Measurements from ENCODE around the gene ZFAND6. TPM values are rescaled to one million over a fixed set of nuclear protein-coding genes. Genes with fewer than 3 reads are reported as not detected.
"Not testable (repeated sequence)": the region's sequence is repeated elsewhere in the genome, so short reads cannot be mapped to it uniquely, and the experiment has no call there.

ZFAND6 gene
- total RNA-seq, 2 experiments from 2014 or later, result 24.4 to 26.7 TPM

DNA sequence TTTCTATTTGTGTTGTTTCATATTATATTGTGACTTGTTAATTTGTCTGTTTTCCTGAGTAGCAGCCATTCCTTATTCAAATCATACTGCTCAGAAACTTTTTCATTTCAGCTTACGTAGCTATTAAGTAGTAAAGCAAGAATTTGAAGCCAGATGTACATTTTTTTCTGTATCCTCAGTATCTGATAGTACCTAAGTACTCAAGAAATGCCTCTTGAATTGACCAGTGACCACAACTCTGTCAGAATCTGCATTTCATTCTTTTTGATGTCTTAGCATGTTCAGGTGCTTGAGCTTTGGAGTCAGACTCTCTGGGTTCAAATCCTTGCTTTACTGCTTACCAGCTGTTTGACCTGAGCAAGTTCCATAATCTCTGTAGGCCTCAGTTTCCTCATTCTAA is 30.6 kb downstream of the ZFAND6 start:
- POLR2A ChIA-PET, result no interaction called here
- CTCF ChIA-PET, result no interaction called here

DNA sequence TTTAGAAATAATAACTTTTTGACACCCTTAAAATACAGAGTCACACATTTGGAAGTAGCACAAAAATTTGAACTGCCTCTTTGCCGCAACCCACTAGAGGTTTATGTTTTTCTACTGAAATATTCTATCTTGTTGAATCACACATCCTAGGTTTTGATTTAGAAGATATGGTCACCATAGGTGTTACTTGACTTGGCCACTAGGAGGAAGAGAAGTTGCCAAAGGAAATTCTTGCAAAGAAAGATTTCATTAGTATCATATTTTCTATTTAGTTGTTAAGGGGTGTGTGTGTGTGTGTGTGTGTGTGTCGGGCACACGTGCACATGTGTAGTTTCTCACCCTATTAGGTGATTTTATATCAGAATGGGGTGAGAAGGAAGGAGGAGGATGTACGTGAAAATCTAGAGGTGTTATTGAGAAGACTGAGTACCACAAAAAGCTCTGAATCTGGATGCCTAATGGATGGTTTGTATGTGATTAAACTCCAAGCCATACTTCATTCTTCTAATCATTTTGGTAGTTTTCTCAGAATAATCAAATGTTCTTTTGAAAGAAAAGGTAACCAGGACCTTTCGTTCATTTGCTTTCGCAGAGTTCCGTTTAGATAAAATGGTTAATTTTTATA is 31.5 kb downstream of the ZFAND6 start:
- CTCF ChIA-PET, result interaction anchor here (1.0 kb wide), 1 partner anchor 81 kb away, joined by 3 read pairs; no protein-coding TSS in a partner anchor
- POLR2A ChIA-PET, result no interaction called here

DNA sequence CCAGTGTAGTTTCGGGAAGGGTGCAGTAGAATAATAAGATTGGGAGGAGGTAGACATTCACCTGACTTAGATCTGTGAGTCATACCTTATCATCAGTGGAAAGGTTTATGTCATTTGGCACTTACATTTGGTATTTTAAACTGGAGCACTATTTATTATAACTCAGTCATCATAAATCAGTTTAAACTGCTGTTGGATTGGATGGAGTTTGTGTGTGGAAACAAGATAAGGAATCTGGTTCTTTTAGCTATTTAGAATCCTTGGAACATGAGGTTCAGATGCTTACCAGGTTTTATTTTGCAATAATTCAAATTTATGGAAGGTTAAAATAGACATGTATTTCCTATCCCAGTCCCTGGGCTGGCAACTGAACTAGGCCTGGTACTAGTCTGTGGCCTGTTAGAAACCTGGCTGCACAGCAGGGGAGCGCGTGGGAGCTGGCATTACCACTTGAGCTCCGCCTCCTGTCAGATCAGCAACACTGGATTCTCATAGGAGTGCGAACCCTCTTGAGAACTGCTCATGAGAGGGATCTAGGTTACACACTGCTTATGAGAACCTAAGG is 34.5 kb downstream of the ZFAND6 start:
- ChIA-PET CTCF (no interaction called here), POLR2A (no interaction called here)

DNA sequence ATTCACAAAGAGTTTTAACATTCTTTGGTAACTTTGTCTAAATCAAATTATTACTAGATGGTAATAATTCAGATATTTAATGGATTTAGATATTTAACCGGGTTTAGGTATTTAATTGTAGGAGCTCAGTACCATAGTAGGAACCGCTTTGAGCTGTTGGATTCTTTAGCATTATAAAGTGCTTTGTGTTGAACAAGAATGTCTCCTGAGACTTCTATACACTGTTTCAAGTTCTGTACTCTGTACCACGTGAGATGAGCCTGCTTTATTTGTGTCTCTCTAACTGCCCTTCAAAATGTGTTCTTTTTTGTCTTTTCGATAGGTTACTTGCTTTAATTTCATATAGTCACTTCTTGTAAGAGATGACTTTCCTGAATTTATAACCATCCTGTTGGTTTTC is 36.0 kb downstream of the ZFAND6 start:
- CTCF ChIA-PET, result interaction anchor here (0.6 kb wide), 1 partner anchor 570 kb away, joined by 4 read pairs; no protein-coding TSS in a partner anchor
- POLR2A ChIA-PET, result no interaction called here

DNA sequence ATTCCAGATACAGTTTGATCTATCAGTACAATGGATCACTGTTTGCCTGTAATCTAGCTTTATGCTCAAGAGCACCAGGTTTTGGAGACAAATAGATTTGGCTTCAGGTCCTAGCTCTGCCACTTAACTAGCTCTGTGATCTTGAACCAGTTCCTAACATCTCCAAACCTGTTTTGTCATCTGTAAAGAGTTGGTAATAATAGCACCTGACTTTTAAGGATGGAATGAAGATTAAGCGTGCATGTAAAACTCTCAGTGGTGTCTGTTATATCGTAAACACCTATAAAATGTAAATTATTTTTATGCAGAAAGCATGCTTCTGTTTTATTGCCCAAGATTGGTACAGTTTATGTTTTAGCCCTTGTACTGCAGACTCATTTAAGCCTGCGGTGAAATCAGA is 36.5 kb downstream of the ZFAND6 start:
- ChIA-PET POLR2A (no interaction called here), CTCF (no interaction called here)

DNA sequence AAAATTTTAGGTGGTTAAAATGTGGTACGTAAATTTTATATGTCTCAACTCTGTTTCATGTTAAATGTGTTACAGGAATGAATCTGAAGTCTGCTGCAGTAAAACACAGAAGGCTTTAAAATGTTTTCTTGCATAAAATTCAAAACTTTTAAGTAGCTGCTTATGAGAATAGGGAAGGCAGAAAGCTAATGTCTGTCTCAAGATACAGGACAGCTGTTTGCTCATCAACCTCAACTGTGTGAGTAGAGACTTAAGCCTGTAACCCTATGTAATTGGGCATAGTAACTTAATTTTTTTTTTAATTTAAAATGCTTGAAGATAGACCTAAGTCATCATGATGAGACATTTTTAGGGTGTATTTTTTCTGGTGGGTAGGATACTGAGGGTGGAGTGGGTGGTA is 38.9 kb downstream of the ZFAND6 start:
- POLR2A ChIA-PET, result no interaction called here
- CTCF ChIA-PET, result no interaction called here

DNA sequence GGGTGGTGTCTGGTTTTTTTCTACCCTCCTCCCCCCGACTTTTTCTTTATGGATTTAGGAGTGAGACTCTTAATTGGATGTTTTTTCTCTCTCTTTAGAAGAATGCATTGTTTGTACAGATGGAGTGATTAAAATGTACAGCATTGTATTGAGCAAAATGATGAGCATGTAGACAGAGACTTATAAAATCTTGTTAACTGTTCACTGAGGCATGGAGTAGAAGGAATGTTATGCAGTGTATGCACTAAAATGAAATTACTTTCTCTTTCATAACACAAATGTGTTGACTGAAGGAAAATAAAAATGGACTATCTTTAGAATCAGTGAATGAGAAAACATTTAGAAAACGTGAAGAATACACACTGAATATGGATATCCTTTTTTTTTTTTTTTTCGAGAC is 39.8 kb downstream of the ZFAND6 start:
- CTCF ChIA-PET, result no interaction called here
- POLR2A ChIA-PET, result no interaction called here

DNA sequence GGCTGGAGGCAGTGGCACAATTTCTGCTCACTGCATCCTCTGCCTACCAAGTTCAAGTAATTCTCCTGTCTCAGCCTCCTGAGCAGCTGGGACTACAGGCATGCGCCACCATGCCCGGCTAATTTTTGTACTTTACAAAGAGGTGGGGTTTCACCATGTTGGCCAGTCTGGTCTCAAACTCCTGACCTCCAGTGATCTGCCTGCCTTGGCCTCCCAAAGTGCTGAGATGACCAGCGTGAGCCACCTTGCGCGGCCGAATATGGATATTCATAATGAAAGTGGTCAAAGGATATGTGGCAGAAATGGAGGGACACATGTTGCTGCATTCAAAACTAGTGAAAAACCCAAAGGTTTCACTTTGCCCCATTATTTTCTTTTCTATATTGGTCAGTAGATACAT is 40.2 kb downstream of the ZFAND6 start:
- CTCF ChIA-PET, result interaction anchor here (0.6 kb wide), 1 partner anchor 169 kb away, joined by 6 read pairs; no protein-coding TSS in a partner anchor
- POLR2A ChIA-PET, result not testable (repeated sequence)

DNA sequence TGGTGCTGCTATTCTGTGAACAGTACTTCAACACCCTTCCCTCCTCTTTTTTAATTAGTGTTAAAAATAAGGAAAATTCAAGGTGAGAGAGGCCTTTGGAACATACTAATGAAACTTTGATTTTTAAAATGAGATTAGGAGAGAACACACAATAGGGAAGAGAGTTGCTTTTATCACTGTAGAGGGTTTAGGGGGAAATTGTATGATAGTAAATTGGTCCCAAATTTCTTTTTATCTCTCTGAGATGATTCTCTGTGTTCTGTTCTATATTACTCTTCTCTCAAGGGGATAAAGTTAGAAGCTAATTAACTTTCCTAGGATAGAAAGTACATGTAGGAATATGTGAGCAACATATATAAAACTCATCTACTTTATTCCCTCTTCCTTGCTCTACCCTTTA is 40.8 kb downstream of the ZFAND6 start:
- ChIA-PET CTCF (interaction anchor here (0.6 kb wide), 1 partner anchor 170 kb away, joined by 6 read pairs; no protein-coding TSS in a partner anchor), POLR2A (no interaction called here)

DNA sequence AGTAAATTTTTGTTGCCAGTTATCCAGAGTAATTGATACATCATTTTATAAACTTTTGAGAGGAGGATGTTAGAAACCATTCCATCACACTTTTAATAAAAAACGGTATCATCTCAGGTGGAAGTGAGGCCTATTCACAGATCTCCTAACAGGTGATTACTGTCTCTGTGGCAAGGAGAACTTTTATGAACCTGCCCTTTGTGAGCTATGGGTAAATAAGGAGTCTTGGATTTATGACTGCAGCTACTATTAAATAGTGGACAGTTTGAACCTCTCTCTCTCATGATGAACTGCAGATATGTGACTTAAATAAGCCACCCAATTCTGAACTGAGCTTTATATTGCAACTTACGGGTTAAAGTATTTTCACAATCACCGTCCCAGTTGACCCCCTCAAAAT is 45.7 kb downstream of the ZFAND6 start:
- ChIA-PET CTCF (no interaction called here), POLR2A (no interaction called here)

DNA sequence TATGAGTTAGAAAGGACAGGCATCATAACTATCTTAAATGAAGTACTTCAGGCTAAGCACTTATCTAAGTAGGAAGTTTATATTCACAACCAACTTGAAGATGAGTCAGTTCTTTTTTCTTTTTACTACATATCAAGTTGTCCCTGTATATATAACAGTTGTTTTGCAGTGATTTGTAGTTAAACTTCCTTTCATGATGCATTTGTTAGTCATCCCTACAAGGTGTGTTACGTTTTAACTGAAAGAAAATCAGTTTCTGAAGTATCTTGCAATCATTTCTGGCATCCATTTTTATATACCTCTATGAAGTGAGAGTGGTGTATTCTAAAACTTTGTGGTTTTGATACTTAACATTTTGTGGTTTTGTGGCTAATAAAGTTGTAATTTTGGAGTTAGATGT is 46.1 kb downstream of the ZFAND6 start:
- CTCF ChIA-PET, result no interaction called here

DNA sequence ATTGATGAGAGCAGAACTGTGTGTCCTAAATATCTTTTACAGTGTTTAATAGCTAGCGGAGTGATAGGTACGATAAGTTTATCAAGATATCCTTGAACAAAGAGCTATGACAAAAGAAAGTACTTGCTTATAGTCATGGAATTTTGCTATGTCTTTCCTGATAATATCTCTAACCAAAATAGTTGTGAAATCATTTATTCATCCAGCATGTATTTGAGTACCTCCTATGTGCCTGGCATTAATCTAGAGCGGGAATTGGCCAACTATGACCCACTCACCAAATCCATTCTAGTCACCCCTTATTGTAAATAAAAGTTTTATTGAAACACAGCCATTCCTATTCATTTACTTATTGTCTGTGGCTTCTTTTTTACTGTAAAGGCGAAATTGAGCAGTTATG is 46.6 kb downstream of the ZFAND6 start:
- POLR2A ChIA-PET, result no interaction called here
- CTCF ChIA-PET, result no interaction called here

More for the DNA sequence above, 46.1 kb downstream of the ZFAND6 start:
- POLR2A ChIA-PET, result no interaction called here

DNA sequence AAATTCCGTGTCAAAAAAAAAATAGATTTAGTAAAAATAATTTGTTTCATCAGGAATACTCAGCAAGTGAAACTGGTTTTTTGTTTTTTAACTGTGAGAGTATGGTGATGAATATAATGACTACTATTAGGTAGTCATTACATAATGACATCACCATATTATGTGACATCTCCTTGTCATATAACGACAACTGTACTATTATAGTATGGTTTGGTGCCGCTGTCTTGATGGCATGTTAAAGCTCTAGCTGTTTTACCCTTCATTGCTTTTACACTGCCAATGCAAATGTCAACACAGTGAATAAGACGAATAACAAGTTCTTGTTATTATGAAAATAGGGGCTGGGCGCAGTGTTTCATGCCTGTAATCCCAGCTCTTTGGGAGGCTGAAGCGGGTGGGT is 47.7 kb downstream of the ZFAND6 start:
- ChIA-PET POLR2A (no interaction called here), CTCF (no interaction called here)

DNA sequence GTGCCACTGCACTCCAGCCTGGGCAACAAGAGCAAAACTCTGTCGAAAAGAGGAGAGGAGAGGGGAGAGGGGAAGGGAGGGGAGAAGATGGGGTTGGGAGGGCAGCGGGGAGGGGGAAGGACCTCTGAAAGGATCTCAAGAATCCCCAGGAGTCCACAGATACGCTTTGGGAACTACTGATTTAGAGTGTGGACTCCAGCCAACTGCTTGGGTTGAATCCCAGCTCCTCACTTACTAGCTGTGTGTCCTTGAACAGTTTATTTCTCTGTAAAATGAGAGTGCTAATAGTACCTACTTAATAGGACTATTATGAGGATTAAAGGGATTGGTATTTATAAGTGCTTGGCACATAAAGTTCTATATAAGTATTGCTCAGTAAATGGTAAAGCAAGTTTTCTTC is 48.3 kb downstream of the ZFAND6 start:
- ChIA-PET CTCF (no interaction called here), POLR2A (no interaction called here)

DNA sequence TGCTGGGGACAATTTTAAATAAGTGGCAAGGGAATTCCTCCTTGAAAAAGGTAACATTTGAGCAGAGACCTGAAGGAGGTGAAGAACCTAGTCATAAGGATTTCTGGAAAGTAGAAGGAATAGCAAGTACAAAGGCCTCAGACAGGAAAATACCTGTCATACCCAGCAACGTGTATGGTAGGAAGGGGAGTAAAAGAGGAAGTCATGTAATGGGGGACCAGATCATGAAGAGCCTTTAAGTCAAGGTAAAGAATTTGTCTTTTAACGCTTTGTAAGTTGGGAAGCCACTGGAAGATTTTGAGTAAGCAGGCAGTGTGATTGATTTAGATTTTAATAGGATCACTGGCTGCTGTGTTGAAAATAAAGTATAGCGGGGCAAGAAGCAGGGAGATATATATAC is 49.9 kb downstream of the ZFAND6 start:
- ChIA-PET POLR2A (no interaction called here), CTCF (no interaction called here)

DNA sequence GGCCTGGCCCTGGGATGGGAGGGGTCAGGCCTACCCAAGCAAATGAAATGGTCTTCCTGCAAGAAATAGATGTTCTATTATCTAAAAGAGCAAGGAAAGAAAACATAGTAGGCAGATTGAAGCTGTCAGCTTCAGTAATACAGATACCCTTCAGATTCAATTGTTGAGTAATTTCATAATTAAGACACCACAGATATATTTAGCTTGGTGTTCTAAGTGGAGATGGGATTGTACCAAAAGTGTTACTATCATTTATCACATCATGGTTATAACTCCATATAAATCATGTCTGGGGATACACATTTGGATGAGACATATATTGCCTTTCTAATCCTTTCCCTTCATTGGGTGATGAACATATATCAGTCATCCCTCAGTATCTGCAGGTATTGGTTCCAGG is 51.4 kb downstream of the ZFAND6 start:
- CTCF ChIA-PET, result no interaction called here

DNA sequence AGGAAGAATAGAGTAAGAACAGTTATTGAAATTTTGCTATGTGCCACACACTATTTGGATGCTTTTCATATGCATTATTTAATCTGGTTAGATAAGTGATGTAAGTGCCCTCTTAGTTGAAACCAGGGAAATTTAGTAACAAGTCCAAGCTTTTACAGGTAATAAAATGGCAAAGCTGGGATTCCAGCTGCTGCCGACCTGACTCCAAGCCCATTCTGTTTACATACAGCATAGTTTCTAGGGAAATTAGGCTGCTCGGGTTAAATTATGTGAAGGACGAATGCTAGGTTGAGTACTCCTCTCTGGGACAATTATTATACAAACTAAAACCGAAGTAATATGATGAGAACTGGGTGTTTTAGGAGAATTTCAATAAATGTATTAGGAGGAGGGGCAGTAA is 54.6 kb downstream of the ZFAND6 start:
- CTCF ChIA-PET, result no interaction called here
- POLR2A ChIA-PET, result no interaction called here

More for the DNA sequence above, 51.4 kb downstream of the ZFAND6 start:
- POLR2A ChIA-PET, result no interaction called here

DNA sequence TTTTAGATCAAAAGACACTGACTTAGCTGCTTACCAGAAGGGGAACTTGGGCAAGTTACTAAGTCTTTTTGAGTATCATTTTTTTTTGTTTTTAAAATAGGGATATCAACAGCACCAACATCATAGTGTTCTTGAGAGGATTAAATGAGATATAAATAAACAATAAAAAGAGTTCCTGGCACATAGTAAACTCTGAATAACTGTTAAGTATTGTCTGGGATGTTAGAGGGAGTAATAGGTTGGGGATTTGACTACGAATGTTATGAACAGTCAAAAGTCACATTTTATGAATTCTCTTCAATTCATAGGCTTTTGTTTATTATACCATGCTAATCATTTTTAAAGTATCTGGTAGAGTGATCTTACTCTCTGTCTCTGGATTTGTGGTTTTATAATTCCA is 55.5 kb downstream of the ZFAND6 start:
- CTCF ChIA-PET, result no interaction called here
- POLR2A ChIA-PET, result no interaction called here

DNA sequence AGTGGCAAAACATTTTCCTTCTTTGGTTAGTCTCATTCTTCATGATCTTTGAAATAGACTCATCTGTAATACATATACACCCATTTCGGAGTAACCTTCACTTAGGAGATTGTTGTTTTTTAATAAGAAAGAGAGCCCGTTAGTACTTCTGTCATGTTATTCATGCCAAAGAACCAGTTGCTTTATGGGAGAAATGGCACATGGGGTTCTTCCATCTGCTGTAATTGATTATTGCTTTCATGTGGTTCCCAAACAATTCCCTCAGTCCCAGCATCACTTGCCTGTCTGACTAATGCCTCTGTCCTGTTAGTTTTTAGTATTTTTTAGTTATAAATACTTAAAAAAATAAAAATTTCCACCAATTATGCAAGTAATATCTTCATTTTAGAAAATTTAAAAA is 59.5 kb downstream of the ZFAND6 start:
- ChIA-PET CTCF (no interaction called here), POLR2A (no interaction called here)

DNA sequence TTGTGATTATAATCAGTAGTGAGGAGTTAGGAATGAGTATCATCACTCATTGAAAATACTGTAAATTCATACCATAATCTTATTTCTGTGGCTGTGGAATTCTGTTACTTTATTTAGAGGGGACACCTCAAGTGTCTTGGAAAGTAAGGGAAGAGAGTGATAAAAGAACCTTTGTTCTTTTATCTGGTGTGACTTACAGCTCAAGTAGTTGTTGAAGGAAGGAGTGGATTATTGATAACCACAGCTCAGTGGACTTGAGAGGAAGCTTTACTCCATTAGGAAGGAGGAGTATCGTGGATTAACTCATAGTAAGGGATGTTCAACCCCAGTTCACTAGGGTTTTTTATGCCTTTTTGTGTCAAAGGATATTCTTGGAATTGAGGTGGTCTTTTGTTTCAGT is 61.2 kb downstream of the ZFAND6 start:
- ChIA-PET CTCF (no interaction called here), POLR2A (no interaction called here)

DNA sequence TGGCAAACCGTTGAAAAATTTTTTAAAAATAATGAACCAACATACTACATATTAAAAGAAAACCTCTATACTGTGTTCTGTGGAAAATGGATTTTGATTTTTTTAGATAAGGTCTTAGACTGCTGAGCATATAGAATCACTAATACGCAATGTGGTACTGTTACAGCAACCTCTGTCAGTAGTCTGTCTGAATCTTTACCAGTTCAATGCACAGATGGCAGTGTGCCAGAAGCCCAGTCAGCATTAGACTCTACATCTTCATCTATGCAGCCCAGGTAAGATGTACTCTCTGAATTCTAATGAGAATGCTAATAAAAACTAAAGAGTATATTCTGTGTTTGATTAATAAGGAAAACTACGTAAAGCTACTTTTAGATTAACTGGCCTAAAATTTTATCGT is 62.1 kb downstream of the ZFAND6 start:
- ChIA-PET POLR2A (no interaction called here), CTCF (no interaction called here)

DNA sequence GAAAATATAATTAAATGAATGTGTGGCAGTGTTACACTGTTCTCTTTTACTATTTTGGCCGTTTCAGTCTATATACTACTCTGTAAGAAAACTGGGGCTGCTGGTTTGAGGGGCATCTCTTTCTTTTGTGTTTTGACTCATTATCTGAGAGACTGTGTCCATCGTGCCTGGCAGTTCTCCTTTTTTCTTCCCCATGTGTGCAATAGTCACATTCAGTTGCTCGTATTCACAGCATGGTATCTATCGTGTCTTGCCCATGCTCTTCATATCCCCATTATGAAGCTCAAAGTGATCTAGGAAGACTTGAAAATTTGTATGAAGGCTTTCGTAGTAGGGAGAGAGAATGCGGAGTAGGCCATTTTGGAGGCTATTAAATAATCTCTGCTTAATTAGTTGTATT is 63.6 kb downstream of the ZFAND6 start:
- ChIA-PET CTCF (no interaction called here), POLR2A (no interaction called here)

Measured in activated CD8-positive, alpha-beta memory T cell treated with anti-CD3 and anti-CD28 coated beads for 36 hours (primary cell).